Adrenal gland (tissue), 5 donors: ENCODE data around the gene VPS35L.

Experiments
- POLR2A ChIP-seq, 2 donors: fragments of 450-650 bp; IDR thresholded peaks; one replicate each; pipeline ENCODE4 v1.6.1; 2017; ENCODE audit warnings: antibody characterized with exemption in 2 of 2, mild to moderate bottlenecking in 2 of 2, moderate library complexity in 1 of 2
- TF ChIP-seq, protein P1 (sequence below), 6 experiments: fragments of 450-650 bp in 4 of 6; fragments of 200-600 bp in 2 of 6; sonication (generic) in 1 of 6; IDR thresholded peaks; 1 replicate in 5 of 6; 2 replicates in 1 of 6; pipeline versions ENCODE4 v1.5.1 to v1.8.0; 2016 to 2021; ENCODE audit warnings: antibody characterized with exemption in 6 of 6, mild to moderate bottlenecking in 2 of 6, moderate library complexity in 1 of 6
- donor health status: DM: no; HTN: no; CAD: no.

DNA sequence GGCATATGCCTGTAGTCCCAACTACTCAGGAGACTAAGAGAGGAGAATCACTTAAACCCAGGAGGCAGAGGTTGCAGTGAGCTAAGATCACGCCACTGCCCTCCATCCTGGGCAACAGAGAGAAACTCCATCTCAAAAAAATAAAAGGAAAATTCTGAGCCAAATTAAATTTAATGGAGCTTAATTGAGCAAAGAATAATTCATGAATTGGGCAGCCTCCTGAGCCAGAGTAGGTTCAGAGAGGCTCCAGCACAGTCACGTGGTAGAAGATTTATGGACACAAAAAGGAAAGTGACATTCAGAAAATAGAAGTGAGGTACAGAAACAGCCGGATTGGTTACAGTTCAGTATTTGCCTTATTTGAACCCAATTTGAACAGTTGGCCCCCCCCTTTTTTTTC, 10.9 kb downstream of the VPS35L start:
- TF ChIP-seq, protein P1, sequence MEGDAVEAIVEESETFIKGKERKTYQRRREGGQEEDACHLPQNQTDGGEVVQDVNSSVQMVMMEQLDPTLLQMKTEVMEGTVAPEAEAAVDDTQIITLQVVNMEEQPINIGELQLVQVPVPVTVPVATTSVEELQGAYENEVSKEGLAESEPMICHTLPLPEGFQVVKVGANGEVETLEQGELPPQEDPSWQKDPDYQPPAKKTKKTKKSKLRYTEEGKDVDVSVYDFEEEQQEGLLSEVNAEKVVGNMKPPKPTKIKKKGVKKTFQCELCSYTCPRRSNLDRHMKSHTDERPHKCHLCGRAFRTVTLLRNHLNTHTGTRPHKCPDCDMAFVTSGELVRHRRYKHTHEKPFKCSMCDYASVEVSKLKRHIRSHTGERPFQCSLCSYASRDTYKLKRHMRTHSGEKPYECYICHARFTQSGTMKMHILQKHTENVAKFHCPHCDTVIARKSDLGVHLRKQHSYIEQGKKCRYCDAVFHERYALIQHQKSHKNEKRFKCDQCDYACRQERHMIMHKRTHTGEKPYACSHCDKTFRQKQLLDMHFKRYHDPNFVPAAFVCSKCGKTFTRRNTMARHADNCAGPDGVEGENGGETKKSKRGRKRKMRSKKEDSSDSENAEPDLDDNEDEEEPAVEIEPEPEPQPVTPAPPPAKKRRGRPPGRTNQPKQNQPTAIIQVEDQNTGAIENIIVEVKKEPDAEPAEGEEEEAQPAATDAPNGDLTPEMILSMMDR (IDR thresholded peaks at IDR 0.05): no peak
- TF ChIP-seq POLR2A (IDR thresholded peaks at IDR 0.05): no peak
